Lower lobe of right lung (tissue), 2 donors: ENCODE results near the gene ERG28. TPM values are rescaled to one million over a fixed set of nuclear protein-coding genes. Genes with fewer than 3 reads are reported as not detected.

ENCODE experiments used
- ATAC-seq, 2 donors: fragments of 200-7000 bp; cut with Tn5 transposase; one replicate each; pipeline ENCODE4 v1.9.1; 2020 to 2022; ENCODE audit warnings: mild to moderate bottlenecking in 2 of 2, moderate library complexity in 2 of 2
- DNase-seq: peaks from one replicate; pipeline ENCODE4 v3.0.0-alpha.2; 2020
- H3K27ac ChIP-seq: fragments of 200-600 bp; one replicate; pipeline ENCODE4 v1.8.0; 2022
- H3K27me3 ChIP-seq: fragments of 200-600 bp; one replicate; pipeline ENCODE4 v1.8.0; 2022; ENCODE audit warnings: low read depth
- H3K36me3 ChIP-seq: fragments of 200-600 bp; one replicate; pipeline ENCODE4 v1.8.0; 2022; ENCODE audit warnings: mild to moderate bottlenecking
- H3K4me1 ChIP-seq: fragments of 200-600 bp; one replicate; pipeline ENCODE4 v1.8.0; 2022
- H3K4me3 ChIP-seq: fragments of 200-600 bp; one replicate; pipeline ENCODE4 v1.8.0; 2022; ENCODE audit warnings: mild to moderate bottlenecking
- H3K9me3 ChIP-seq: fragments of 200-600 bp; one replicate; pipeline ENCODE4 v1.8.0; 2022
- intact Hi-C: fragments of 100-400 bp; cut with DNase I; formaldehyde crosslinking; loops from one replicate; pipeline ENCODE4 v1.11.0; 2022
- total RNA-seq: library from RNA; stranded (reverse); fragmentation: NEBNext Ultra II Directional; extraction: Animal tissue kit (Norgen Biotek cat#: 25700); gene quantifications from one replicate; pipeline ENCODE4 v1.2.1, GENCODE V29; 2021
- TF ChIP-seq, protein P1 (sequence below): fragments of 200-600 bp; IDR thresholded peaks from one replicate; pipeline ENCODE4 v1.8.0; 2022; ENCODE audit warnings: antibody characterized with exemption, mild to moderate bottlenecking
- donor health status: DM: no; HTN: yes; CAD: no; lungs with severe emphysema.

Gene ERG28
- total RNA-seq, 1 donor from 2014 or later = 30.2 TPM

GRCh38 chr14:75690010-75690409 lies 29.3 kb upstream of the ERG28 start:
- H3K36me3 ChIP-seq = peaks cover 47% of the 10 kb centered on the region
- no peaks in the 10 kb centered on the region for H3K27me3 ChIP-seq
- no peak overlapping the region for H3K27ac ChIP-seq
- intact Hi-C loops = no loop called here
- ATAC-seq = no peak
- no peaks in the 10 kb centered on the region for H3K4me1 ChIP-seq
- no peak overlapping the region for H3K4me3 ChIP-seq
- TF ChIP-seq, protein P1, sequence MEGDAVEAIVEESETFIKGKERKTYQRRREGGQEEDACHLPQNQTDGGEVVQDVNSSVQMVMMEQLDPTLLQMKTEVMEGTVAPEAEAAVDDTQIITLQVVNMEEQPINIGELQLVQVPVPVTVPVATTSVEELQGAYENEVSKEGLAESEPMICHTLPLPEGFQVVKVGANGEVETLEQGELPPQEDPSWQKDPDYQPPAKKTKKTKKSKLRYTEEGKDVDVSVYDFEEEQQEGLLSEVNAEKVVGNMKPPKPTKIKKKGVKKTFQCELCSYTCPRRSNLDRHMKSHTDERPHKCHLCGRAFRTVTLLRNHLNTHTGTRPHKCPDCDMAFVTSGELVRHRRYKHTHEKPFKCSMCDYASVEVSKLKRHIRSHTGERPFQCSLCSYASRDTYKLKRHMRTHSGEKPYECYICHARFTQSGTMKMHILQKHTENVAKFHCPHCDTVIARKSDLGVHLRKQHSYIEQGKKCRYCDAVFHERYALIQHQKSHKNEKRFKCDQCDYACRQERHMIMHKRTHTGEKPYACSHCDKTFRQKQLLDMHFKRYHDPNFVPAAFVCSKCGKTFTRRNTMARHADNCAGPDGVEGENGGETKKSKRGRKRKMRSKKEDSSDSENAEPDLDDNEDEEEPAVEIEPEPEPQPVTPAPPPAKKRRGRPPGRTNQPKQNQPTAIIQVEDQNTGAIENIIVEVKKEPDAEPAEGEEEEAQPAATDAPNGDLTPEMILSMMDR = no peak
- DNase-seq = no peak
- H3K9me3 ChIP-seq = peaks cover 4% of the 10 kb centered on the region

DNA sequence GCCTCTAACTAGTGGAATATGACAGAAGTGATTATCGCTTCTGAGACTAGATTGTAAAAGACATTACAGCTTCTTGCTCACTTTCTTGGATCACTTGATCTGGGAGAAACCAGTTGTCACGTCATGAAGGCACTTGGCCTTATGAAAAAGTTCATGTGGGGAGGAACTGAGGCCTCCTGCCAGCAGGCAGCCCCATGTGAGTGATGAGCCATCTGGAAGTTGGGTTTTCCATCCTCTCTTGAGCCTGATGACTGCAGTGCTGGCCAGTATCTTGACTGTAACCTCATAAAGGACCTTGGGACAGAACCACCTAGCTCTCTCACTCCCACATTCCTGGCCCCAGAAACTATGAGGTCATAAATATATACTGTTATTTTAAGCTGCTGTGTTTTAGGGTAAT lies 28.3 kb upstream of the ERG28 start:
- H3K4me1 ChIP-seq = no peaks in the 10 kb centered on the region
- no peak overlapping the region for H3K27ac ChIP-seq
- no peak overlapping the region for H3K4me3 ChIP-seq
- no peaks in the 10 kb centered on the region for H3K9me3 ChIP-seq
- intact Hi-C loops = no loop called here
- ATAC-seq (no peak), DNase-seq (no peak)
- H3K27me3 ChIP-seq = no peaks in the 10 kb centered on the region
- H3K36me3 ChIP-seq = peaks cover 50% of the 10 kb centered on the region
- TF ChIP-seq, protein P1 = no peak

GRCh38 chr14:75685910-75686309 lies 25.2 kb upstream of the ERG28 start:
- intact Hi-C loops = no loop called here
- no peaks in the 10 kb centered on the region for H3K4me1 ChIP-seq
- H3K4me3 ChIP-seq = no peak overlapping the region
- no peak for ATAC-seq
- H3K27ac ChIP-seq = no peak overlapping the region
- no peak for DNase-seq
- H3K27me3 ChIP-seq = no peaks in the 10 kb centered on the region
- no peaks in the 10 kb centered on the region for H3K9me3 ChIP-seq
- peaks cover 44% of the 10 kb centered on the region for H3K36me3 ChIP-seq
- TF ChIP-seq, protein P1 = no peak

DNA sequence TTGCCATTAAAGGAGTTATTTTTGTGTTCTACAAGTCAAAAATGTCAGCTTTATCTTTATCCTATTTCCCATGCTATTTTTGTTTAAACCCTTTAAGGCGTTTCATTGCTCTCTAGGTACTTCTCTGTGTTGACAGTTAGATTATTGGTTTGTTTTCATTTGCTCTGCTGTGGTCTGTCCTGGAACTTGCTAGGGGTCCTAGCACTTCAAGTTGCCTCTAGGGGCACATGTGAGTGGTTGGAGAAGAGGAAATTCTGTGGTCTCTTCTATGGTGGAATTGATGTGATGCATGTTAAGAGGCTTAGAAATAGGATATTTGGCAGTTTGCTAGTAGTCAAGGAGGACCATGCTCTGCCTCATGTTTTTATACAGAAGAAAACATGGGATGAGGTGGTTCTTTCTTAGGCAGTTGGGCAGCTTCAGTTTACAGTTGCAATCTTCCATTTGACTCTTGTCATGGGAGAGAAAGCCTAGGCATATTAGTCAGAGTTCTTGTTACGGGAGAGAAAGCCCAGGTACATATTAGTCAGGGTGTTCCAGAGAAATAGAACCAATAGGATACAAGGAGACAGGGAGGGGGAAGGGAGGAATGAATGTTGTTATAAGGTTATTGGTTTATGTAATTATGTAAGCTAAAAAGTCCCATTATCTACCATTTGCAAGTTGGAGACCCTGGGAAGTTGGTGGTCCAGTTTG lies 14.7 kb upstream of the ERG28 start:
- no peak overlapping the region for H3K4me3 ChIP-seq
- intact Hi-C loops = no loop called here
- H3K9me3 ChIP-seq = no peaks in the 10 kb centered on the region
- H3K36me3 ChIP-seq = peaks cover 13% of the 10 kb centered on the region
- TF ChIP-seq, protein P1 = no peak
- H3K27me3 ChIP-seq = no peaks in the 10 kb centered on the region
- DNase-seq (no peak), ATAC-seq (no peak)
- H3K4me1 ChIP-seq = no peaks in the 10 kb centered on the region
- H3K27ac ChIP-seq = no peak overlapping the region

DNA sequence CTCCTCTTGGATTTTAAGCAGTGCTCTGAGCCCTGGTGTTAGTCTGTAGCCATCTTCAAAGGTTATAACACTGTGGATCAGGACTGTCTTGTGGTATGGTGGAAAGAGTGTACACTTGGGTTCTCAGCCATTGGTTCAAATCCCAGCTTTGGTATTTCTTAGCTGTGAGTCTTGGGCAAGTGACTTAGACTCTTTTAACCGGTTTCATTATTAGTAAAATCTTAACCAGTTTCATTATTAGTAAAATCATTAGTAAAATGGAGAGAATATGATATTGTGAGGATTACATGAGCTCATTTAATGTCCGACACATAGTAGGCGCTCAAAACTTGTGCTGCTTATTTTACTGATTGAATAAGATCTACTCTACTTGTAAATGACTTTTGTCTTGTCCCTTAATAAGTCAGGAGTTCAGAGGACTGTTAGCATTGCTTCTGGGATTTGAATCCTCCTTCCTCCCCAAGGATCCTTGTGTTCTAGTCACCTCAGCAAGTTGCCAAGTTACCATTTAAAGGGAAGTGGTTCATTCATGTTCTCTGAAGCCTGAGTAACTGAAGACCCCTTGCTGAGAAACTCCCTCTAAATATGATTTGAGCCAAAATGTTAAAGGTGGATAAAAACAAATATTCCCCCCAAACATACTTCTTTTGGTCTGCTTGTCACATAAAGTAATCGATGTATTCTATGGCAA lies 12.8 kb upstream of the ERG28 start:
- no peak overlapping the region for H3K4me3 ChIP-seq
- H3K9me3 ChIP-seq = no peaks in the 10 kb centered on the region
- intact Hi-C loops = no loop called here
- H3K27ac ChIP-seq = no peak overlapping the region
- TF ChIP-seq, protein P1 = no peak
- DNase-seq (no peak), ATAC-seq (no peak)
- no peaks in the 10 kb centered on the region for H3K4me1 ChIP-seq
- H3K36me3 ChIP-seq = peaks cover 26% of the 10 kb centered on the region
- no peaks in the 10 kb centered on the region for H3K27me3 ChIP-seq
